Spleen (tissue), 7 donors: ENCODE measurements around the gene TMC8.

Experiments
- POLR2AphosphoS5 ChIP-seq, 3 donors: sonication (generic); formaldehyde crosslinking; IDR thresholded peaks; one replicate each; pipeline ENCODE4 v1.5.1; 2017; ENCODE audit warnings: antibody characterized with exemption in 3 of 3
- TF ChIP-seq, protein P1 (sequence below), 11 experiments: fragments of 200-600 bp in 7 of 11; fragments of 450-650 bp in 4 of 11; sonication (generic) in 4 of 11; IDR thresholded peaks in 8 of 11; conservative IDR thresholded peaks in 3 of 11; 1 replicate in 7 of 11; 2 replicates in 4 of 11; pipeline versions ENCODE4 v1.4.0 to v1.8.0; 2016 to 2021; ENCODE audit warnings: antibody characterized with exemption in 11 of 11, inconsistent platforms in 4 of 11, mild to moderate bottlenecking in 1 of 11
- donor health status: DM: no; HTN: no; CAD: no; lungs with moderate emphysema.
- donor health status: DM: no; HTN: no; CAD: no.
- donor health status: DM: no; HTN: no; CAD: no.

DNA sequence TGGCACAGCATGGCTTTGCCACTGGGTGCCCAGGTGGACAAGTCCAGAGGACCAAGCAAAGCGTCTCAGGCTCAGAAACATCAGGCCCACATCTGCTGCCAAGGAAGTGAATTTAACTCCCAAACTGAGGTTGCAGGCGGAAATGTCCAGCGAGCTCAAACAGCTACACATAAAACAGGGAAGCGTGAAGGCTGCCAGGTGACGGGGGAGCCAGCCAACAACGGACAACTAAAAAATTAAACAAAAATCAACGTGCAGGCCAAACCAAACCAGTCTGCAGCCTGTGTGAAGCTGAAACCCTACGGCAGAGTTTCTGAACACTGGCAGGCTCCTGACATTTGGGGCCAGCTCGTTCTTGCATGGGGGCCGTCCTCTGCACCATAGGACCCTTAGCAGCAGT lies 53.8 kb downstream of the TMC8 start:
- no peak for TF ChIP-seq POLR2AphosphoS5 (IDR thresholded peaks at IDR 0.05)
- TF ChIP-seq, protein P1, sequence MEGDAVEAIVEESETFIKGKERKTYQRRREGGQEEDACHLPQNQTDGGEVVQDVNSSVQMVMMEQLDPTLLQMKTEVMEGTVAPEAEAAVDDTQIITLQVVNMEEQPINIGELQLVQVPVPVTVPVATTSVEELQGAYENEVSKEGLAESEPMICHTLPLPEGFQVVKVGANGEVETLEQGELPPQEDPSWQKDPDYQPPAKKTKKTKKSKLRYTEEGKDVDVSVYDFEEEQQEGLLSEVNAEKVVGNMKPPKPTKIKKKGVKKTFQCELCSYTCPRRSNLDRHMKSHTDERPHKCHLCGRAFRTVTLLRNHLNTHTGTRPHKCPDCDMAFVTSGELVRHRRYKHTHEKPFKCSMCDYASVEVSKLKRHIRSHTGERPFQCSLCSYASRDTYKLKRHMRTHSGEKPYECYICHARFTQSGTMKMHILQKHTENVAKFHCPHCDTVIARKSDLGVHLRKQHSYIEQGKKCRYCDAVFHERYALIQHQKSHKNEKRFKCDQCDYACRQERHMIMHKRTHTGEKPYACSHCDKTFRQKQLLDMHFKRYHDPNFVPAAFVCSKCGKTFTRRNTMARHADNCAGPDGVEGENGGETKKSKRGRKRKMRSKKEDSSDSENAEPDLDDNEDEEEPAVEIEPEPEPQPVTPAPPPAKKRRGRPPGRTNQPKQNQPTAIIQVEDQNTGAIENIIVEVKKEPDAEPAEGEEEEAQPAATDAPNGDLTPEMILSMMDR (IDR thresholded peaks at IDR 0.05 in 8 of 11, conservative IDR thresholded peaks at IDR 0.05 in 3 of 11): no peak
